HG02852 (cell line): ENCODE data around the gene ZNF23.

Experiments used
- ATAC-seq: cut with Tn5 transposase; IDR thresholded peaks from one replicate; pipeline ENCODE4 v1.9.1; 2021; ENCODE audit warnings: mild to moderate bottlenecking, moderate library complexity; ENCODE audit not compliant: unreplicated experiment

The ZNF23 gene

DNA sequence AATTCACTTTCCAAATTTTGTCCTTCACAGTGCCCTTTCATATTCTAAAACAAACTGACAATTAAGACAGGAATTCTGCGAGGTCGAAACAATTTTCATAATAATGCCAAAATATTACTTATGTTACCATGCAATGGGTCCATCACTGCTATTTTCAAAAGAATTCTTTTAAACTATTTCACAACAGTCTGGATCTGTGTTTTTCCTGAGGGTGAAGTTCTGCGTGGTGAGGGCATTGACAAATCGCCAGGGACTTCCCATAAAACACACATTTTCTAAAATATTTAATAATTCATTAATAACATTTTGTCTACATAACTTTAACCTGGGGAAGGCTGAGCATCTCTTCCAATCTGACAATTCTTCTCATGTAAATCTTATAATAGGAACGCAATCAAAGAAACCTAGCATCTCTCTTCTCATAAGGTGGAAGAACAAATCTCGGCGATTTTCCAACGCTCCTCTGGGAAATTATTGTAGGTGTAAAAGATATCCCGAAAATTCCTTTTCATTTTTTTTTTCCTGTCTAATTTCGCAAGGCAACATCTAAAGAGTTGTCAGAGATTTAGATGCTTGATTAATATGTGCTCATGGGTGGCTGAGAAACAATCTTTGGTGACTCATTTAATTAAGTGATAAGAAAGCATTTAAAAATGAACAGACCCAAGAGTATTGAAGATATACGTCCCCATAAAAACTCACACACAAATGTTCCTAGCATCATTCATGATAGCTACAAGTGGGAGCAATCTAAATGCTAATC is 62.1 kb downstream of the ZNF23 start:
- no peak for ATAC-seq
